Peyer's patch (tissue), 4 donors: ENCODE data around the gene CLPTM1L. TPM values are rescaled to one million over a fixed set of nuclear protein-coding genes. Genes with fewer than 3 reads are reported as not detected.

ENCODE experiments used
- DNase-seq, 3 donors: peaks; one replicate each; pipeline ENCODE4 v3.0.0-alpha.2; 2017 to 2019
- H3K27ac ChIP-seq, 4 donors: fragments of 200-600 bp; sonication (generic); one replicate each; pipeline ENCODE4 v1.5.1; 2016 to 2019
- H3K27me3 ChIP-seq, 2 donors: fragments of 200-600 bp; sonication (generic); one replicate each; pipeline ENCODE4 v1.5.1; 2019
- H3K36me3 ChIP-seq, 3 donors: fragments of 200-600 bp; sonication (generic); one replicate each; pipeline ENCODE4 v1.5.1; 2016 to 2019
- H3K4me1 ChIP-seq, 4 donors: fragments of 200-600 bp; sonication (generic); one replicate each; pipeline ENCODE4 v1.5.1; 2016 to 2019
- H3K4me3 ChIP-seq, 4 donors: fragments of 200-600 bp; sonication (generic); 1 replicate in 3 of 4; 2 replicates in 1 of 4; pipeline ENCODE4 v1.5.1; 2016 to 2019; ENCODE audit warnings: mild to moderate bottlenecking in 1 of 4
- H3K9me3 ChIP-seq, 4 donors: fragments of 200-600 bp; sonication (generic); one replicate each; pipeline ENCODE4 v1.5.1; 2016 to 2019; ENCODE audit warnings: mild to moderate bottlenecking in 1 of 4
- CTCF ChIP-seq, 6 experiments: fragments of 450-650 bp in 4 of 6; fragments of 200-600 bp in 2 of 6; sonication (generic) in 1 of 6; IDR thresholded peaks; one replicate each; pipeline ENCODE4 v1.5.1; 2017 to 2019; ENCODE audit warnings: antibody characterized with exemption in 6 of 6, mild to moderate bottlenecking in 3 of 6, moderate library complexity in 1 of 6
- POLR2A ChIP-seq, 2 donors: fragments of 450-650 bp; IDR thresholded peaks; one replicate each; pipeline ENCODE4 v1.5.1; 2017; ENCODE audit warnings: antibody characterized with exemption in 2 of 2, mild to moderate bottlenecking in 2 of 2, moderate library complexity in 2 of 2
- total RNA-seq, 4 donors: library from RNA; depleted of rRNA; stranded (reverse); fragments of >200 nt; gene quantifications; one replicate each; pipeline ENCODE4 v1.1.0, GENCODE V29; 2016

Gene CLPTM1L
- total RNA-seq, 4 donors from 2014 or later = 115 to 209 (median 143) TPM

GRCh38 chr5:1315709-1316587 lies 29.0 kb downstream of the CLPTM1L start:
- H3K4me1 ChIP-seq = peaks cover 0 to 28% (median 18%) of the 10 kb centered on the region in 4 donors
- DNase-seq = peak; percentile 75 to 88 (median 84)
- peaks cover 0 to 39% (median 0%) of the 10 kb centered on the region in 3 donors for H3K36me3 ChIP-seq
- H3K9me3 ChIP-seq = peaks cover 0 to 3% (median 0%) of the 10 kb centered on the region in 4 donors
- no peaks in the 10 kb centered on the region for H3K27me3 ChIP-seq
- H3K4me3 ChIP-seq = peak overlapping the region; percentile 6 to 35 (median 16)
- TF ChIP-seq POLR2A (IDR thresholded peaks at IDR 0.05) (peak; percentile 20 to 33), CTCF (IDR thresholded peaks at IDR 0.05) (no peak)
- H3K27ac ChIP-seq = peak overlapping the region; percentile 40 to 73 (median 64)

GRCh38 chr5:1315018-1315708 lies 29.7 kb downstream of the CLPTM1L start:
- H3K4me3 ChIP-seq = peak overlapping the region in 1 of 4 donors; percentile 6
- peaks cover 0 to 31% (median 0%) of the 10 kb centered on the region in 3 donors for H3K36me3 ChIP-seq
- H3K27ac ChIP-seq = peak overlapping the region in 3 of 4 donors; percentile 56 to 73 (median 72)
- peaks cover 0 to 3% (median 0%) of the 10 kb centered on the region in 4 donors for H3K9me3 ChIP-seq
- H3K4me1 ChIP-seq = peaks cover 0 to 28% (median 18%) of the 10 kb centered on the region in 4 donors
- TF ChIP-seq POLR2A (IDR thresholded peaks at IDR 0.05) (no peak), CTCF (IDR thresholded peaks at IDR 0.05) (no peak)
- DNase-seq = peak in 1 of 3 donors; percentile 39
- no peaks in the 10 kb centered on the region for H3K27me3 ChIP-seq

DNA sequence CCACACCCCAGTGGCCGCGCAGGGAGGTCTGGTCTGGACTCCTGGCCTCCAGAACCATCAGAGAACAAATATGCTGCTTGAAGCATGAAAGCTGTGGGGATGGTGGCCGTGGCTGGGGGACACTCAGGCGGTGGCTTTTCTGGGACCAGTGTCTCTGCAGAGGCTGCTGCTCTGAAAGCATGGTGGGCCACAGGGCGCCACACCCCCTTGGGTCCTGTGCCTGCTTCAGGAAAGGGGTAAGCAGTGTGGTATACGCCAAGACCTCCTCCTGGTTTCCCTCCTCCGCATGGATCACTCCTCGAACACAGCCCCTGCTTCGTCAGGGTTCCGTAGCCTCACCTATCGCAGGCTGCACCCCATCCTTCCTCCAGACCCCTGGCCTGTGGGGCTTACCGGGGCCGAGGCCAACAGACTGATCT lies 30.3 kb downstream of the CLPTM1L start:
- peaks cover 0 to 3% (median 0%) of the 10 kb centered on the region in 4 donors for H3K9me3 ChIP-seq
- TF ChIP-seq CTCF (IDR thresholded peaks at IDR 0.05) = no peak
- no peak for TF ChIP-seq POLR2A (IDR thresholded peaks at IDR 0.05)
- no peaks in the 10 kb centered on the region for H3K27me3 ChIP-seq
- H3K4me1 ChIP-seq = peaks cover 0 to 28% (median 18%) of the 10 kb centered on the region in 4 donors
- H3K4me3 ChIP-seq = no peak overlapping the region
- H3K36me3 ChIP-seq = peaks cover 0 to 26% (median 0%) of the 10 kb centered on the region in 3 donors
- peak overlapping the region in 1 of 4 donors; percentile 72 for H3K27ac ChIP-seq
- DNase-seq = no peak

DNA sequence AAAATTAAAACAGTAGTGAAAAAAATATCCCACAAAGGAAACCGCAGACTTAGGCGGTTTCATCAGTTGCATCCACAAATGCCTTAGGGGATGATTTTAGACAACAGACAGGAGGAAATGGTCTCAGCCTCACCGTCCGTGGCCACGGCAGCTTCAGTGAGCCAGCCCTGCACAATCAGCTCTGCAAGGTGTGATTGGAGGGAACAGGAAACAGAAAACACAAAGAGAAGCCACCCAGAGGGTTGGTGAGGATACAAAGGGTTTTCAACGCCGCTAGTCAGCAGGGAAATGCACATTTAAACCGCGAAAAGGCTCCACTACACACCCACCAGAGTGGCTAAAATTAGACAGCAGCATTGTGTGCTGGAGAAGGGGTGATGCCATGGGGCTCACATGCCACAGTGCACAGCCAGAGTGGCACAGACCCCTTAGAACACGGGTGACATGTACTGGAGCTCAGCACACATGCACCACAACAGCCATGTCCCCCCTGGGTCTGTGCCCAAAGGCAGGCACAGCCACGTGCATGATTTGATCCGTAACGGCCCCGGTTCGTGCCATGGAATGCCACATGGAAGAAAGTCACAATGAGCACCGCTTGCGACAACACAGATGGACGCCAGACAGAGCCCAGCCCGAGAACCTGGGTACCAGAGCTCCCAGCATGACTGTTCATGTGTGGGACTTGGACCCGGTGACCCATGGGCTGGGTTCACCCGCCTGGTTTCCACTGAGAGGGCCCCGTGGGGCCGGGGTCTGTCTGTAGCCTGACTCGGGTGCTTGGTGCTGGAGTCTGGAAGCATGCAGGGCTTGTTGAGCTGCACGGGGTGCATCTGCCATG lies 31.7 kb downstream of the CLPTM1L start:
- peak overlapping the region in 1 of 4 donors; percentile 27 for H3K27ac ChIP-seq
- TF ChIP-seq CTCF (IDR thresholded peaks at IDR 0.05) (no peak), POLR2A (IDR thresholded peaks at IDR 0.05) (no peak)
- peaks cover 0 to 28% (median 18%) of the 10 kb centered on the region in 4 donors for H3K4me1 ChIP-seq
- H3K36me3 ChIP-seq = peaks cover 0 to 12% (median 0%) of the 10 kb centered on the region in 3 donors
- peak; percentile 45 to 73 (median 59) for DNase-seq
- peak overlapping the region in 1 of 4 donors; percentile 2 for H3K4me3 ChIP-seq
- H3K27me3 ChIP-seq = no peaks in the 10 kb centered on the region
- H3K9me3 ChIP-seq = peaks cover 0 to 3% (median 0%) of the 10 kb centered on the region in 4 donors

DNA sequence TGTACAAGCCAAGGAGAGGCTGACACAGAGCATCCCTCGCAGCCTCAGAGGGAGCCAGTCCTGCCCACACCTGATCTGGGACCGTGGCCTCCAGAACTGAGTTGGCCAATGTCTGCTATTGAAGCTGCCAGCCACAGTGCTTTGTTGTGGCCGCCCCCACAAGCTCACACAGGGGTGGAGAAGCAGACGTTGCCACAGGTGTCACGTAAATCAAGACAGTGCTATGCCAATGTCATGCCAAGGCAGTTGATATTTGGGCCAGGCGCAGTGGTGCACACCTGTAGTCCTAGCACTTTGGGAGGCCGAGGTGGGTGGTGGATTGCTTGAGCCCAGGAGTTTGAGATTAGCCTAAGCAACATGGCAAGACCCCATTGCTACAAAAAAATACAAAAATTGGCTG lies 32.7 kb downstream of the CLPTM1L start:
- no peaks in the 10 kb centered on the region for H3K27me3 ChIP-seq
- H3K27ac ChIP-seq = no peak overlapping the region
- H3K4me1 ChIP-seq = peaks cover 0 to 28% (median 18%) of the 10 kb centered on the region in 4 donors
- H3K36me3 ChIP-seq = peaks cover 0 to 2% (median 0%) of the 10 kb centered on the region in 3 donors
- peaks cover 0 to 3% (median 0%) of the 10 kb centered on the region in 4 donors for H3K9me3 ChIP-seq
- TF ChIP-seq POLR2A (IDR thresholded peaks at IDR 0.05) (no peak), CTCF (IDR thresholded peaks at IDR 0.05) (no peak)
- H3K4me3 ChIP-seq = no peak overlapping the region
- no peak for DNase-seq
